ENCODE data around the gene LPAR2.

LPAR2 gene

DNA sequence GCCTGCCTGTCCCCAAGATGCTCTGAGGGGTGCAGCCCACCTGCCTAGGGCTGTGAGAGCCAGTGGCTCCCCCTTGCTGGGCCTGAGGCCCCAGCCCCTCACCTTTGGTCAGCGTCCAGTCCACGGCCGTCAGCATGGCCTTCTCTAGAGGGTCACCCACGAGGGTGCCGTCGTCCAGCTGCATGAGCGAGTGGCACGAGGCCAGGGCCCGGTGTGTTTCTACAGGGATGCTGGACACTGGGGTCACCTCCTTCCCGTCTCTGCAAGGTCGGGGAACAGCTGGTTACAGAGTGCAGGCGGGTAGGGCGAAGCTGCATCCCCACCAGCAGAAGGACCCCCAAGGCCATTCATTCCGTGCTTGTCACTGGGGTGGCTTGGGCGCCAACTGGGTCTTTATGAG is 26.4 kb upstream of the LPAR2 start:
- DNase-seq (ENCODE audit: low read depth, low spot score) = no peak
- no peak overlapping the region for H3K27ac ChIP-seq

GRCh38 chr19:19653597-19654147 is 25.7 kb upstream of the LPAR2 start:
- DNase-seq (ENCODE audit: low read depth, low spot score) = no peak
- no peak overlapping the region for H3K27ac ChIP-seq

DNA sequence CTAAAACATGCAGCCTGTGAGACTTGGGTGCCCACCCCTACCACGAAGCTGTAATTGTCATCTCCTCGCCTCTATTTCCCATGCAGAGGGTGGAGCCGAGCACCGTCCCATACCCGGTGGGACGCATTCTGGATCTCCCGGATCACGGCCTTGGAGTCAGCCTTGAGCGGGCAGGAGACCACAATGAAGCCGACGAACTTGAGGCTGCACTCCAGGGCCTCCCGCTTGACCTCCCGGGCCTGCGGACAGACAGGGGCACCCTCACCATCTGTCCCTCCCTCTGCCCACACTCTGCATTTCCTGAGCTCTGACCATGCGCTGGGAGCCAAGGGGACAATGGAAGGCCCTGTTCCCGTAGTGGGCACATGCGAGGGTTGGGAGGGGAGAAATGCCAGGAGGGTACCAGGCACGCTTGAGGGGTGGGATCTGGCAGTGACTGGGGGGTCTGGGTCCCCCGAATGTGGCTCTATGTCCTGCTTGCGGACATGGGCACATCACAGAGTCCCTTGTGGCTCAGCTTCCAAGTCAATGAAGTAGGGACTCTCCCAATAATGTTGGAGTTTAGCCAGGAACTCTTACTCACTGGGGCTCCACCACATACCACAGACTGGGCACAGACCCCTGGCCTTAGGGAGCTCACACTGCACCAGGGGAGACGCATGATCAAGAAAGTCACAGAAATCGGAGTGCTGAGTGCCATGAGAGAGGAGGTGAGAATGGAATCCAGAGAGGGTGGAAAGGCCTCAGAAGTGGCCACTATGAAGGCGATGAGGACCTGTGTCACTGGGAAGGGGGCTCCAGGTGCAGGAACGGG is 24.7 kb upstream of the LPAR2 start:
- H3K27ac ChIP-seq = no peak overlapping the region
- DNase-seq (ENCODE audit: low read depth, low spot score) = no peak

DNA sequence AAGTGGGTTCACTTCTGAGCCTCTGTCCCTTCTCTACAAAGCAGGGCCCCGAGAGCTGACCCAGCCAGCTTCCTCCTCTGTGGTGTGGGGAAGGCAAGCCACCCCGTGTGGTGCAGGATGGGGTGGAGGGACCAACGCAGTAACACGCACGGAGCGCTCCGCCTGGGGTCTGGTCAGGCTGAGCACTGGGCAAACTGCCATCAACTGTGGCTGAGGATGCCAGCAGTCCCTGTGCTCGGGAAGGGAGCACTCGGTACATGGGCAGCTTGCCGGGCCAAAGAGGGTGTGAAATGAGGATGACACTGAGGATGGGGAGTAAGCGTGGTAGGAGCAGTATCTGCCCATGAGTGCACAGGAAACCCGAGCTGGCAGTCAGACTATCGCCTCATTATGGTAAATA is 23.1 kb upstream of the LPAR2 start:
- no peak for DNase-seq (ENCODE audit: low read depth, low spot score)
- no peak overlapping the region for H3K27ac ChIP-seq

GRCh38 chr19:19650331-19650730 is 22.3 kb upstream of the LPAR2 start:
- DNase-seq (ENCODE audit: low read depth, low spot score) = no peak
- no peak overlapping the region for H3K27ac ChIP-seq

DNA sequence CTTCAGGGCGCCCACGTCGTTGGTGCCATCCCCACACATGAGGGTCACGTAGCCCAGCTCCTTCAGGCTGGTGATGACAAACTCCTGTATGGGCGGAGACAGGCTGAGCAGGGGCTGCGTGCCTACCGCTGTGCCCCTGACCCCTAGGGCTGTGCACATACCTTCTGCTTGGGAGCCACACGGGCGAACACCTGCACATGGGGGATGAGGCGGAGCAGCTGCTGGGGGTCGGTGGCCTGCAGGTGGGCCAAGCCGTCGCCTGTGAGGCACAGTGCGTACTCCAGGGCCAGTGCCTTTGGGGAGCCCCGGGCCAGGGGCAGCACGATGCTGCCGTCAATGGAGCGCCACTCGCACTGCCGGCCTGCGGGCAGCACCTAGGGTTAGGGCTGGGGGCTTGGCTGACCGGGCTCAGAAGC is 21.6 kb upstream of the LPAR2 start:
- no peak overlapping the region for H3K27ac ChIP-seq
- no peak for DNase-seq (ENCODE audit: low read depth, low spot score)

DNA sequence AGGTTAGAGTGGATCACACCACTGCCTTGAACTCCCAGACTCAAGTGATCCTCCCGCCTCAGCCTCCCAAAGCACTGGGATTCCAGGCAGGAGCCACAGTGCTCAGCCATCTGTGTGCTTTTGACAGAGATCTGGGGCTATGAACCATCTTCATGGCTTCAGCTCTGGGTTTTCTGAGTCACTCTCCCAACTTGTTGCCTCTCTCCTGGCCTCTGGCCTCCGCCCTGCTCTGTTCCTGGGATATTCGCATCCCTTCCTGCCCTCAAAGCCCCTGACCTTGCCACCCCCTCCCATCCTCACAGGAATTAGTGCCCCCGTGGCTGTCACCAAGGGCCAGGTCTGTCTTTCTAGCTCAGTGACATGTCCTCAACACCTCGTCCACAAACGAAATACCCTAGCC is 21.1 kb upstream of the LPAR2 start:
- no peak for DNase-seq (ENCODE audit: low read depth, low spot score)
- H3K27ac ChIP-seq = no peak overlapping the region

GRCh38 chr19:19647037-19647835 is 19.2 kb upstream of the LPAR2 start:
- DNase-seq (ENCODE audit: low read depth, low spot score) = no peak
- H3K27ac ChIP-seq = no peak overlapping the region

DNA sequence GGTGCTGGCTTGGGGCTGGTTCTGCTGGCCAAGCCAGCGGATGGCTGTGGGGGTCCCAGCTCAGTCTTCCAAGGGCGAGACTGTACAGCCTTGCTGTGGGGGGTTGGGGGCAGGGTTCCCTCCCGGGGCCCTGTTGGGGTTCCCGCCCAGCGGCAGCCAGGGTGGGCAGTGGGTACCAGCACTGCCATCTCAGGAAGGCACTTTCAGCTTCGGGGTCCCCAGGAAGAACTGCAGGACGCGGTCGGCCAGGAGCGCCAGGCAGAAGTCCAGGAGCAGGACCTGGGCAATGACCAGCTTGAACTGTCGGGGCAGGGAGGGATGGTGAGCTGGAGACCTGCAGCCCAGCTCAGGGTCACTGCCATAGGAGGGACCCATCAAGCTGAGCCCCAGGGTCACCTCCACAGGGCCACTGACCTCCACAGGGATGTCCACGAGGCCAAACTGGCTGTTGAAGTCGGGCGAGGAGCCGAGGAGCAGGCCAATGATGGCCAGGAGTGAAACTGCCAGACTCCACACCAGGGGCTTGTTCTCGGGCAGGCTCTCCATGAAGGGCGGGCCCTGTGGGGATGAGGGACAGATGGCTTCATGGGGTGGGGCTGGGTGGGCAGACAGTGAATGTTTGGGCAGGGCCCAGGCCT is 17.3 kb upstream of the LPAR2 start:
- DNase-seq (ENCODE audit: low read depth, low spot score) = no peak
- no peak overlapping the region for H3K27ac ChIP-seq

DNA sequence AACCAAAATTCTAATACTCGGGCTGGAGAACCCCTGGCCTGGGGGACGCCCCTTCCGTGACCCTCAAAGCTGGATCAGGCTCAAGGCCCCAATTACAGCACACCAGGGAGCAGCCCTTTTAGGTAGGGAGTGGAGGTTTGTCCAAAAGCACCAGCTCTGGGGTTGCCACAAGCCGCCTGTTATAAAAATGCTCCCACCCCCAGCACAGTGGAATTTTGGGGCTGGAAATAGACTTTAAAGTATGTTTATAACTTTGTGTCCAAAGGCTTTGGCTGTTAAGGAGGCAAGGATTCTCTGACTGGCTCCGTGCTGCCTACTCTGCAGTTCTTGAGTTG is 16.0 kb upstream of the LPAR2 start:
- H3K27ac ChIP-seq = peak overlapping the region; percentile 59
- no peak for DNase-seq (ENCODE audit: low read depth, low spot score)

DNA sequence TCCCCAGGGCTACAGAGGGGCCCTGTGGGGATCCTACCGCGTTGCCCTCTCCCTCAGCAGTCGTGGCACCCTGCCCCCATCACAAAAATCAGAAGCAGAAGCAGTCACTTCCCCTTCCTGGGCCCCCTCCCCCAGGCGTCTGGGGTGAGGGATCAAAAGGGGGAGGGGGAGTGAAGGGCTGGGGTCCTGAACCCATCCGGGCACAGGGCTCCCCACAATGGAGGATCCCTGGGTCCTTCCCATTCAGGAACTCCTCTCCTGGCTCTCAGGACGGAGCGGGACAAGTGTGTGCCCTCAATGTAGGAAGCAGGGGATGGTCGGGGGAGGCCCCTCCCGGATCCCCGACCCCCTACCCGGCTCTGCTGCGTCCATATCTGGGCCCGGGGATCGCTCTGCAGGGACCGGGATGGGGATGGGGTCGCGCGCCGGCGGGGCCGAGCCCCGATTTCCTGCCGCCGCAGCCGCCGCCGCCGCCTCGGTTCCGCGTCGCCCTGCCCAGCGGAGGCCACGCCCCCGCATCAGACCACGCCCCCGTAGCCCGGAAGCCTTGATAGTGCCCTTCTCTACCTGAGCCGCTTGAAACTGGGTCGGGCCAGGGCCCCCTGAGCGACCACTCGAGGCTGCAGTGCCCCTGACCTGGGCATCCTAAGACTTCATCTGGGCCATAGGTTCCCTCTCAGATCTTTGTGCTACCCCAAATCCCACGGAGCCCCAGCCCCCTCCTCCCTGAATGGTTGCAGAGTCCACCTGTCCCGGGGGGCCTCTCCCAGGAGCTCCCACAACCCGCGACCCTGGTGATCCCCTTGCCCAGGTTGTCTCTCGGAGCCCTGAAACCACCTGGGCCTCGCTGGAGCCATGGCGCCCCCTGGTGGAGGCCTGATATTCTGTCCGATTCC is 15.4 kb upstream of the LPAR2 start, which contains the start of gene GMIP:
TSS of gene GMIP (minus strand) at position 500 of the 896 bp plus-strand sequence. CDS start at position 372, 128 bp downstream.
- peak within 1 kb of the TSS; percentile 59 for H3K27ac ChIP-seq
- DNase-seq (ENCODE audit: low read depth, low spot score) = no peak

DNA sequence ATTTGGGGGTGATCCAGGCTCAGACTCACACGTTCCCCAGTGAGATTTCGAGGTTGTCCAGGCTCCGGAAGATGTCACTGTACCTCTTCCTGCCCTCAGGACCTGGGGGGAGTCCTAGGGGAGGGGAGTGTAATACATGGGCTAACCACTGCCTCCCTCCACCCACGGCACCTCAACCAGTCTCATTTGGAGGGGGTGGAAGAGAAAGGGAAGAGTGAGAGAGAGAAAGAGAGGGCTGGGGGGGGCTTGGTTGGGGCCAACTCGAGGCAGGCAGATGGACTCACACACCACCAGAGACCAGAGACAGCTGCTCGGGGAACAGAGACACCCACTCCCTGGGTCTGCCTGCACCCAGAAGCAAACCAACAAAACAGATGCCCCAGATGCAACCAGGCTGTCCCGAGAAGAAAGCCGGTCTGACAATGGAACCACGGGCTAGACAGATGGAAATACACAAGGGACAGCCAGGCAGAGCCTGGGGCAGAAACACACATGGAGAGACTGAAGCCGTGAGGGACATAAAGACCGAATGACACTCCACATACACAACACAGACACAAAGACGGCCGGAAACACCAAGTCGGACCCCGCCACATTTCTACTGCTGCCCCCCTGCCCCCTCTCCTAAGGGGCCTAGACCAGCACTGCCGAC is 14.6 kb upstream of the LPAR2 start:
- H3K27ac ChIP-seq = peak overlapping the region; percentile 59
- no peak for DNase-seq (ENCODE audit: low read depth, low spot score)

DNA sequence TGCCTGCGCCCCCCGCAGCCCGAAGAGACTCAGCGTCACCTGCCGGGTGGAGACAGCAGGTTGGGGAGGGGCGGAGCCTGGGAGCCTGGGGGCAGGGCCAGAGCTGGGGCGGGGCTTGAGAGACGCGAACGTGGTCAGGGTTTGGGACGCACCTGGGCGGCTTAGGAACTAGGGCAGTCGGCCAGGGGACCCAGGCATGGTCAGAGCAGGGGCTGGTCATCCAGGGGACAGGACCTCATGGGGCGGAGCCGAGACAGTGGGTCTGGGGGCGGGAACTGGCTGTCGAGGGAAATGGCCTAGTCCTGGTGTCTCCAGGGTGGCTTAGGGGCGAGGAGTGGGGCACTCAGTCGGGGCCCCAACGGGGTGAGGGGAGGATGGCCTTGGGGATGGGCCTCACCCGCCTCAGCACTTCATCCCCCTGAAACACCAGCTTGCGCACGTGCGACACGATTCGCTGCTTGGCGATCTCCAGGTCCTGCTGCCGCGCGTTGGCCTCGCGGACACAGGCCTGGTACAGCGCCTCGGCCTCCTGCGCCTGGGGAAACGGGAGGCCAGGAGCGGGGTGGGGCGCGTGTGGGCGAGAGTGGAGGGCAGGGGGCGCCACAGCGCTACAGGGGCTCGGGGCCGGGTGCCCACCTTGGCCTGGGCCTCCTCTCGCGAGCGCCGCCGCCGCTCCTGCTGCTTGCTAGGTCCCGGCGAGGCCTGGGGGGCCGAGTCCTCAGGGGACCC is 9.7 kb upstream of the LPAR2 start:
- no peak for DNase-seq (ENCODE audit: low read depth, low spot score)

GRCh38 chr19:19637186-19637522 is 9.1 kb upstream of the LPAR2 start:
- no peak overlapping the region for H3K27ac ChIP-seq

More for the DNA sequence above, 9.7 kb upstream of the LPAR2 start:
- no peak overlapping the region for H3K27ac ChIP-seq

GRCh38 chr19:19636573-19637185 is 8.7 kb upstream of the LPAR2 start:
- no peak for DNase-seq (ENCODE audit: low read depth, low spot score)
- H3K27ac ChIP-seq = no peak overlapping the region

More at GRCh38 chr19:19637186-19637522, 9.1 kb upstream of the LPAR2 start:
- no peak for DNase-seq (ENCODE audit: low read depth, low spot score)

DNA sequence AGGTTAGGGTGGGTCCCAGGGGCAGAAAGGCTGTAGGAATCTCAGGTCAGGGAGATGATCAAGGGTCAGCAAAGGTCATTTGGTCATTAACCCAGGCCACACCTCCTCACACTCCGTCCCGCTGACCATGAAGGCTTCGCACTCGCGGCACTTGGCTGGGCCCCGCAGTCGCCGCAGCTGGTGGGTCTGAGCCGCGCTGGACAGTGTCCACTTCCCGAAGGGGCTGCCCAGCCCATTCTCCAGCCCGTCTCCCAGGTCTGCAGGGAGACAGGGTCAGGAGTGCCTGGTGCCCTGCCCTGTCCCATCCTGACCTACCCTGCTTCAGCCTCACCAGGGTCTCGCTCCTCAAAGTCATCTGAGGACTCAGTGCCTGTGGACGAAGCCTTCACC is 7.3 kb upstream of the LPAR2 start:
- H3K27ac ChIP-seq = no peak overlapping the region
- no peak for DNase-seq (ENCODE audit: low read depth, low spot score)

DNA sequence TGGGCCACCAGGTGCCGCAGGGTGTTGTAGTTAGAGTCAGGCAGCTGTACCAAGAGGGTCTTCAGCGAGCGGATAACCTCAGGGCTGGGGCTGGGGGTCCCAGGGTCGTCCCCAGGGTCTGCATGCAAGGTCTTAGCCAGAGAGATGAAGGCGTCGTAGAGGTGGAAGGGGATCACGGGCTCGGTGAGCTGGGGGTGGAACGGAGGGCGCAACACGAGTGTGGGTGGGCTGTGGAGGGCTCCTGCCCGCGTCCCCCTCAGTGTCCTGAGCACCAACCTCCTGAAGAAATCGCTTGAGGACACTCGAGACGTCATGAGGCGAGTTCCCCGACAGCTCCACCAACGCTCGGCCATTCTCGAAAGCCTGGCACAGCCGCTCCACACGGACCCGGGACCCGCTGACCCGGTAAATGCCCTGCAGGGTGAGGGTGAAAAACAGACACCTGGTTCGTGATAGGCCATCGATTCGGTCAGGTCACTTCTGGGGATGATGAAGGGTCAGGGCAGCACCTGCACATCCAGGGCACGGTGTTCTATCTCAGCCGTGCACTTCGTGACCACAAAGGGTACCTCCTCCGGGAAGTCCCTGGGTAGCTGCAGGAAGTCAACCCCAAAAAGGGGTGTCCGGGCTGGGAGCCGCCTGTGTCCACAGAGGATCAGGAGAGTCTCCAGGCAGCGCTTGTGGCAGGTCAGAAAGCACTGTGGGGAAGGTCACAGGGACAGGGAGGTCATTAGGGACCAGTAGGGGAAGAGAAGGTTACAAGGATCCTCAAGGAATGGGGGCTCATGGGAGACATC is 6.7 kb upstream of the LPAR2 start:
- no peak for DNase-seq (ENCODE audit: low read depth, low spot score)
- H3K27ac ChIP-seq = no peak overlapping the region

Measured in epithelial cell of prostate (primary cell).